ENCODE results near the gene ACSL5.
A peak's percentile ranks its signal among the peaks of the same experiment; 100 is the strongest.

The ACSL5 gene

DNA sequence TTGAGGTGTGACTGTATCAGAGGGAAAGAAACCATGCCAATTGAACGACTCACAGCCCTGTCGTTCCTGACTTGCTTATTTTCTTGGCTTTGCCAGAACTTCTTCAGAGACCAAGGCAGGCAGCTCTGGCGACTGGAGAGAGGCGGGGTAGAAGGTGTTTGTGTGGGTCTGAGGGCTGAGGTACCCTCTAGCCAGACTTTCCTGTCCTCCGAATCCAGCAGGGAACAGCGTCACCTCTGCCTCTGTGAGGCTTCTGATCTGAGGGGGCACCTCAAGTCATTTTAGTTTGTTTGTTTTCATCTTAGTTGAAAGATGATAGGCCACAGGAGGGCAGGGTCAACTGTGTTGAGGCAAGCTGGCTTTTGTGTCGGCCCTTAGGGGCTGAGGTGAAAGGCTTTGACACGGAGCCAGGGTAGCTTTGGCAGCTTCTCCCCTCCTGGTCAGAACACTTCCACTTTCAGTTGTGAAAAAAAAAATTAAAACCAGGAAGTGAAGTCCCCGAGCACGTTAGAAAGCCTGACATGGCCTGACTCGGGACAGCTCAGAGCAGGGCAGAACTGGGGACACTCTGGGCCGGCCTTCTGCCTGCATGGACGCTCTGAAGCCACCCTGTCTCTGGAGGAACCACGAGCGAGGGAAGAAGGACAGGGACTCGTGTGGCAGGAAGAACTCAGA, 1.9 kb downstream of the ACSL5 start:
- TF ChIP-seq, protein P1, sequence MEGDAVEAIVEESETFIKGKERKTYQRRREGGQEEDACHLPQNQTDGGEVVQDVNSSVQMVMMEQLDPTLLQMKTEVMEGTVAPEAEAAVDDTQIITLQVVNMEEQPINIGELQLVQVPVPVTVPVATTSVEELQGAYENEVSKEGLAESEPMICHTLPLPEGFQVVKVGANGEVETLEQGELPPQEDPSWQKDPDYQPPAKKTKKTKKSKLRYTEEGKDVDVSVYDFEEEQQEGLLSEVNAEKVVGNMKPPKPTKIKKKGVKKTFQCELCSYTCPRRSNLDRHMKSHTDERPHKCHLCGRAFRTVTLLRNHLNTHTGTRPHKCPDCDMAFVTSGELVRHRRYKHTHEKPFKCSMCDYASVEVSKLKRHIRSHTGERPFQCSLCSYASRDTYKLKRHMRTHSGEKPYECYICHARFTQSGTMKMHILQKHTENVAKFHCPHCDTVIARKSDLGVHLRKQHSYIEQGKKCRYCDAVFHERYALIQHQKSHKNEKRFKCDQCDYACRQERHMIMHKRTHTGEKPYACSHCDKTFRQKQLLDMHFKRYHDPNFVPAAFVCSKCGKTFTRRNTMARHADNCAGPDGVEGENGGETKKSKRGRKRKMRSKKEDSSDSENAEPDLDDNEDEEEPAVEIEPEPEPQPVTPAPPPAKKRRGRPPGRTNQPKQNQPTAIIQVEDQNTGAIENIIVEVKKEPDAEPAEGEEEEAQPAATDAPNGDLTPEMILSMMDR (IDR thresholded peaks at IDR 0.05; ENCODE audit: borderline replicate concordance, insufficient read depth, low read depth, low read length): no peak
- H3K4me3 ChIP-seq (ENCODE audit: low read depth, low read length): peak overlapping the region; percentile 62

GRCh38 chr10:112376396-112376790, 2.5 kb downstream of the ACSL5 start:
- TF ChIP-seq, protein P1 (IDR thresholded peaks at IDR 0.05; ENCODE audit: borderline replicate concordance, insufficient read depth, low read depth, low read length): no peak
- H3K4me3 ChIP-seq (ENCODE audit: low read depth, low read length): peak overlapping the region; percentile 62

DNA sequence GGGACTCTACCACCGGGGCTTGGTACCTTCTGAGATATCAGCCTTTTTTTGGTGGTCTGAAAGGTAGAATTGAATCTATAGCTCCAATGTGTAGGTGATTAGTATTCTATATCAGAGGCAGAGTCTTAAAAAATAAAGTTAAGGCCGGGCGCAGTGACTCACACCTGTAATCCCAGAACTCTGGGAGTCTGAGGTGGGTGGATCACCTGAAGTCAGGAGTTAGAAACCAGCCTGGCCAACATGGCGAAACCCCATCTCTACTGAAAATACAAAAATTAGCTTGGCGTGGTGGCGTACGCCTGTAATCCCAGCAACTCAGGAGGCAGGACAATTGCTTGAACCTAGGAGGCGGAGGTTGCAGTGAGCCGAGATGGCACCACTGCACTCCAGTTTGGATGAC, 3.2 kb downstream of the ACSL5 start:
- peak overlapping the region; percentile 62 for H3K4me3 ChIP-seq (ENCODE audit: low read depth, low read length)

GRCh38 chr10:112379635-112380296, 5.8 kb downstream of the ACSL5 start:
- TF ChIP-seq, protein P1 (IDR thresholded peaks at IDR 0.05; ENCODE audit: borderline replicate concordance, insufficient read depth, low read depth, low read length): no peak
- H3K4me3 ChIP-seq (ENCODE audit: low read depth, low read length): no peak overlapping the region

DNA sequence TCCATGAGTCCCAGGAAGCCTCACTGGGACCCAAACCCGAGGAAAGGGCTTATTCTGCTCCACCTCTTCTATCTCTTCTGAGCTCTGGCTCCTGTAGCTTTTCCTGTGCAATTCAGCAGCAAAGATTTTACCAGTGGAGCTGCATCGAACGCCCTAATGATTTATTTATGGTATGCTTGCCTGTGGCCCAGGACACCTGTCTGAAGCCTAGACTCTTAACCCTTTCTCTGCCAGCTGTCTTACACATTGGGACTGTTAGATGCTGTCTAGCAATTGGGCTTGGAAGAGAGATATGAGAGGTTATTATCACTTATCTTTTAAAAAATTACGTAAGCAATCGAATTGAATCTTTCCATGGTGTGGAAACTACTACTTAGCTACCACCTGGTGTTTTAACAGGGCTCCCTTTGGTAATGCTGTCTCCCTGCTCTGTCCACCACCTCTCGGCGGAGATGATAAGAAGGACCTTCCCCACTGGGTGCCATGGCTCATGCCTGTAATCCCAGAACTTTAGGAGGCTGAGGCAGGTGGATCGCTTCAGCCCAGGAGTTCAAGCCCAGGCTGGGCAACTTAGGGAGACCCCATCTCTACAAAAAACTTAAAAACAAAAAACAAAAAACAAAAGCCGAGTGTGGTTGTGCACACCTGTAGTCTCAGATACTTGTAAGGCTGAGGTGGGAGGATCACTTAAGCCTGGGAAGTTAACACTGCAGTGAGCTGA, 8.8 kb downstream of the ACSL5 start:
- TF ChIP-seq, protein P1 (IDR thresholded peaks at IDR 0.05; ENCODE audit: borderline replicate concordance, insufficient read depth, low read depth, low read length): no peak
- no peak overlapping the region for H3K4me3 ChIP-seq (ENCODE audit: low read depth, low read length)

- TF ChIP-seq, protein P1 (IDR thresholded peaks at IDR 0.05; ENCODE audit: borderline replicate concordance, insufficient read depth, low read depth, low read length): no peak
- no peak overlapping the region for H3K4me3 ChIP-seq (ENCODE audit: low read depth, low read length)
Observed at GRCh38 chr10:112383325-112383724, 9.4 kb downstream of the ACSL5 start.

GRCh38 chr10:112384141-112384540, 10.2 kb downstream of the ACSL5 start:
- TF ChIP-seq, protein P1 (IDR thresholded peaks at IDR 0.05; ENCODE audit: borderline replicate concordance, insufficient read depth, low read depth, low read length): no peak
- H3K4me3 ChIP-seq (ENCODE audit: low read depth, low read length): no peak overlapping the region
